H1 (cell line): Measurements from ENCODE around the gene ZBTB47. TPM values are rescaled to one million over a fixed set of nuclear protein-coding genes. Genes with fewer than 3 reads are reported as not detected.

Experiments
- CTCF ChIA-PET: fragments of 300-600 bp; sonication (Branson Sonifier 250); formaldehyde crosslinking; loops from one replicate; lab custom pipeline; 2021; ENCODE audit not compliant: partially characterized antibody; lab: Charles Lee
- POLR2A ChIA-PET: fragments of 300-600 bp; sonication (Branson Sonifier 250); formaldehyde crosslinking; loops from one replicate; lab custom pipeline; 2021; ENCODE audit warnings: inconsistent platforms; ENCODE audit not compliant: partially characterized antibody; lab: Charles Lee
- DNase-seq, 2 experiments: peaks; one replicate each; pipeline versions ENCODE4 v3.0.0 to v3.0.0-alpha.2; 2010 to 2022; ENCODE audit warnings: low spot score in 2 of 2, low read depth in 1 of 2, mixed read lengths in 1 of 2
- FAIRE-seq: peaks from 2 replicates; lab custom pipeline; 2011; peaks lifted over from hg19 to GRCh38; lab: Jason Lieb, UNC
- H2AFZ ChIP-seq: 2 replicates; pipeline ENCODE4 v1.8.1; 2012; ENCODE audit warnings: low read length, inconsistent platforms
- H2AK5ac ChIP-seq: 2 replicates; pipeline ENCODE4 v1.6.1; 2013; ENCODE audit warnings: low read depth, low read length
- H2BK120ac ChIP-seq: replicated peaks from 2 replicates; pipeline ENCODE3; 2013; ENCODE audit warnings: low read depth, low read length, inconsistent platforms
- H2BK12ac ChIP-seq: 2 replicates; pipeline ENCODE4 v1.6.1; 2013; ENCODE audit warnings: low read depth, low read length
- H2BK15ac ChIP-seq: 2 replicates; pipeline ENCODE4 v1.6.1; 2013; ENCODE audit warnings: low read length
- H2BK20ac ChIP-seq: 2 replicates; pipeline ENCODE4 v1.6.1; 2013; ENCODE audit warnings: low read length
- H2BK5ac ChIP-seq: 2 replicates; pipeline ENCODE4 v1.6.1; 2013; ENCODE audit warnings: low read depth, low read length
- H3K14ac ChIP-seq: 2 replicates; pipeline ENCODE4 v1.6.1; 2013; ENCODE audit warnings: inconsistent platforms; ENCODE audit not compliant: insufficient read length
- H3K18ac ChIP-seq: 2 replicates; pipeline ENCODE4 v1.6.1; 2013; ENCODE audit warnings: low read length; ENCODE audit errors: extremely low read depth
- H3K23ac ChIP-seq: 2 replicates; pipeline ENCODE4 v1.6.1; 2013; ENCODE audit warnings: inconsistent platforms; ENCODE audit not compliant: insufficient read length
- H3K23me2 ChIP-seq: 2 replicates; pipeline ENCODE4 v1.6.1; 2013; ENCODE audit warnings: low read depth, low read length
- H3K27ac ChIP-seq: 2 replicates; pipeline ENCODE4 v1.6.1; 2011; ENCODE audit warnings: low read depth, low read length, inconsistent platforms
- H3K27me3 ChIP-seq, 4 experiments: replicated peaks in 1 of 4; 1 replicate in 1 of 4; 2 replicates in 3 of 4; pipeline versions ENCODE4 v1.6.1 to v1.8.1; 2011 to 2013; ENCODE audit warnings: low read length in 3 of 4, mild to moderate bottlenecking in 3 of 4, inconsistent platforms in 2 of 4, mixed read lengths in 2 of 4, moderate library complexity in 1 of 4; ENCODE audit not compliant: control insufficient read depth in 3 of 4, insufficient read depth in 3 of 4; ENCODE audit errors: extremely low read depth in 1 of 4
- H3K36me3 ChIP-seq, 4 experiments: 2 replicates each; pipeline versions ENCODE4 v1.6.1 to v1.8.1; 2011 to 2013; ENCODE audit warnings: mild to moderate bottlenecking in 4 of 4, low read length in 3 of 4, moderate library complexity in 2 of 4, control low read depth in 1 of 4, inconsistent platforms in 1 of 4; ENCODE audit not compliant: insufficient read depth in 4 of 4, control insufficient read depth in 2 of 4
- H3K4ac ChIP-seq: replicated peaks from 2 replicates; pipeline ENCODE3; 2013; ENCODE audit warnings: low read length, low read depth, mixed read lengths, inconsistent platforms; ENCODE audit not compliant: insufficient read length
- H3K4me1 ChIP-seq, 4 experiments: replicated peaks in 1 of 4; 1 replicate in 1 of 4; 2 replicates in 3 of 4; pipeline versions ENCODE4 v1.6.1 to v1.8.1; 2011 to 2013; ENCODE audit warnings: low read length in 3 of 4, inconsistent platforms in 2 of 4, mixed read lengths in 1 of 4; ENCODE audit not compliant: insufficient read depth in 4 of 4, control insufficient read depth in 3 of 4
- H3K4me2 ChIP-seq, 2 experiments: 2 replicates each; pipeline versions ENCODE4 v1.6.1 to v1.8.1; 2011 to 2013; ENCODE audit warnings: low read depth in 2 of 2, low read length in 2 of 2, control low read depth in 1 of 2, inconsistent platforms in 1 of 2, mild to moderate bottlenecking in 1 of 2; ENCODE audit not compliant: insufficient read depth in 1 of 2
- H3K4me3 ChIP-seq, 4 experiments: fragments of 200-600, 300-600 bp in 1 of 4; sonication (generic), shearing (Covaris generic), sonication (Bioruptor Twin) in 1 of 4; 2 replicates each; pipeline versions ENCODE4 v1.5.1 to v1.8.1; 2011 to 2016; ENCODE audit warnings: low read length in 4 of 4, low read depth in 3 of 4, control low read depth in 2 of 4, inconsistent platforms in 2 of 4, mild to moderate bottlenecking in 2 of 4, mixed read lengths in 1 of 4, moderate library complexity in 1 of 4; ENCODE audit not compliant: insufficient read depth in 2 of 4; ENCODE audit errors: extremely low read depth in 1 of 4
- H3K56ac ChIP-seq: replicated peaks from 2 replicates; pipeline ENCODE3; 2013; ENCODE audit warnings: low read depth, mild to moderate bottlenecking, mixed read lengths, low read length, inconsistent platforms; ENCODE audit not compliant: insufficient read length
- H3K79me1 ChIP-seq: 2 replicates; pipeline ENCODE4 v1.6.1; 2013; ENCODE audit warnings: low read depth, low read length, control low read depth
- H3K79me2 ChIP-seq, 2 experiments: 2 replicates each; pipeline versions ENCODE4 v1.6.1 to v1.8.1; 2012 to 2013; ENCODE audit warnings: low read length in 2 of 2, mild to moderate bottlenecking in 2 of 2, inconsistent platforms in 1 of 2; ENCODE audit not compliant: insufficient read depth in 2 of 2, control insufficient read depth in 1 of 2
- H3K9ac ChIP-seq, 4 experiments: replicated peaks in 1 of 4; 1 replicate in 1 of 4; 2 replicates in 3 of 4; pipeline versions ENCODE4 v1.6.1 to v1.8.1; 2011 to 2013; ENCODE audit warnings: low read depth in 3 of 4, low read length in 3 of 4, control low read depth in 2 of 4, mild to moderate bottlenecking in 2 of 4, moderate library complexity in 2 of 4, inconsistent platforms in 1 of 4; ENCODE audit errors: extremely low read depth in 1 of 4
- H3K9me3 ChIP-seq, 2 experiments: 2 replicates each; pipeline versions ENCODE4 v1.6.1 to v1.8.1; 2012 to 2013; ENCODE audit warnings: mild to moderate bottlenecking in 2 of 2, moderate library complexity in 2 of 2, control low read depth in 1 of 2, inconsistent platforms in 1 of 2, low read depth in 1 of 2, low read length in 1 of 2, mixed read lengths in 1 of 2; ENCODE audit not compliant: insufficient read depth in 2 of 2
- H4K20me1 ChIP-seq, 2 experiments: replicated peaks in 1 of 2; 2 replicates each; pipeline versions ENCODE3 to v1.8.1; 2011 to 2013; ENCODE audit warnings: inconsistent platforms in 2 of 2, low read length in 2 of 2, mild to moderate bottlenecking in 1 of 2; ENCODE audit not compliant: insufficient read depth in 2 of 2, control insufficient read depth in 1 of 2
- H4K5ac ChIP-seq: 2 replicates; pipeline ENCODE4 v1.6.1; 2013; ENCODE audit warnings: low read length, low read depth, mixed read lengths, inconsistent platforms; ENCODE audit not compliant: insufficient read length
- H4K8ac ChIP-seq: 2 replicates; pipeline ENCODE4 v1.8.0; 2013; ENCODE audit warnings: mild to moderate bottlenecking, moderate library complexity, low read length, inconsistent platforms; ENCODE audit not compliant: insufficient read depth; ENCODE audit errors: extremely low read depth
- H4K91ac ChIP-seq: replicated peaks from 2 replicates; pipeline ENCODE3; 2013; ENCODE audit warnings: low read length, mixed read lengths, inconsistent platforms; ENCODE audit not compliant: insufficient read length
- BRCA1 ChIP-seq: IDR thresholded peaks from 2 replicates; pipeline ENCODE4 v1.6.1; 2012; ENCODE audit warnings: low read depth, low read length, improper control_type of control experiment
- CTCF ChIP-seq, 3 experiments: IDR thresholded peaks; 1 replicate in 2 of 3; 2 replicates in 1 of 3; pipeline versions ENCODE4 v1.5.1 to v1.6.1; 2011; ENCODE audit warnings: low read length in 3 of 3, mild to moderate bottlenecking in 3 of 3, inconsistent platforms in 2 of 3, low read depth in 1 of 3, moderate library complexity in 1 of 3; ENCODE audit not compliant: insufficient read depth in 1 of 3; ENCODE audit errors: control extremely low read depth in 1 of 3
- RAD21 ChIP-seq, 2 experiments: IDR thresholded peaks in 1 of 2; conservative IDR thresholded peaks in 1 of 2; 2 replicates each; pipeline ENCODE4 v1.6.1; 2011; ENCODE audit warnings: low read depth in 2 of 2, low read length in 2 of 2, improper control_type of control experiment in 1 of 2, inconsistent platforms in 1 of 2, mild to moderate bottlenecking in 1 of 2, moderate library complexity in 1 of 2
- WGBS, 2 experiments: shearing (Covaris generic) in 1 of 2; methylation state at CpG; one replicate each; pipeline versions ENCODE4 v1.1.6 to v1.1.7; 2013 to 2015; ENCODE audit warnings: low lambda C conversion rate in 2 of 2, mixed read lengths in 2 of 2, inconsistent platforms in 1 of 2, low coverage in 1 of 2, missing lambda C conversion rate in 1 of 2; ENCODE audit not compliant: insufficient replicate concordance in 2 of 2, insufficient coverage in 1 of 2, insufficient read length in 1 of 2; ENCODE audit errors: extremely low coverage in 1 of 2, missing lambda C conversion rate in 1 of 2; 5-methylcytosine and 5-hydroxymethylcytosine counted together
- polyA plus RNA-seq, 7 experiments: library from polyadenylated mRNA; depleted of rRNA in 3 of 7; stranded (reverse) in 5 of 7; unstranded in 2 of 7; fragments of >200 nt in 5 of 7; fragments of 200-250 nt in 2 of 7; gene quantifications; 1 replicate in 5 of 7; 2 replicates in 1 of 7; 4 replicates in 1 of 7; pipeline versions ENCODE4 v1.2.1 to v1.2.3, GENCODE V29; 2011 to 2013; ENCODE audit warnings: missing spikeins in 2 of 7, mixed read lengths in 2 of 7
- total RNA-seq: library from RNA; stranded (reverse); fragmentation: NEBNext Ultra II Directional; extraction: Animal tissue kit (Norgen Biotek cat#: 25700); gene quantifications from 2 replicates; pipeline ENCODE4 v1.2.1, GENCODE V29; 2021

Gene ZBTB47
- total and polyA plus RNA-seq, 2 of the 8 experiments (the other 6 are each of a cell fraction or from before 2014, with no cell fraction given) = 2.8 to 4.1 TPM

DNA sequence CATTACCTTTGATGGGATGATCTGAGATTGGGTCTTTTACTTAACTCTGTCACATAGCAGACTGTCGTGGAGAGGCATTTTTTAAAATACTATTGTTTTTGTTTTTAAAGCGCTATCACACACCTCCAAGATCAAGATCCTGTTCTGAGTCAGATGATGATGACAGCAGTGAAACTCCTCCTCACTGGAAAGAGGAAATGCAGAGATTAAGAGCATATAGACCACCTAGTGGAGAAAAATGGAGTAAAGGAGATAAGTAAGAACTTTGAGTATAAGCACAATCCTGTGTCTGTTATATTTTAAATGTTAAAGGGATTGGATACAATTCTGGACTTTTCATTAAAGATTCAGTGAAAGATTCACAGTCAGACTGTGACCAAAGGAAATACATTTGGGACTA lies 18.4 kb upstream of the ZBTB47 start:
- Histone ChIP-seq H2BK20ac (no peak overlapping the region), H4K20me1 (peaks cover 2 to 4% of the 10 kb centered on the region in 2 experiments), H3K23ac (no peak overlapping the region), H4K8ac (no peak overlapping the region), H3K23me2 (no peaks in the 10 kb centered on the region), H2BK15ac (no peak overlapping the region), H2BK120ac (no peak overlapping the region), H3K27ac (no peak overlapping the region), H2AFZ (no peak overlapping the region), H3K79me1 (no peaks in the 10 kb centered on the region; the same call in 1 of the 2 replicates), H3K4me1 (peaks cover 0 to 12% (median 9%) of the 10 kb centered on the region in 4 experiments; a peak in 5 of 7 replicates), H2BK5ac (no peak overlapping the region), H3K56ac (no peak overlapping the region), H3K14ac (no peak overlapping the region), H4K91ac (no peak overlapping the region), H3K27me3 (no peaks in the 10 kb centered on the region), H3K18ac (no peak overlapping the region), H3K4me2 (no peak overlapping the region), H3K36me3 (peaks cover 40 to 94% (median 72%) of the 10 kb centered on the region in 4 experiments), H3K79me2 (0 out of 4 replicates have a peak, but pooled peaks cover 0 to 4% of the 10 kb centered on the region in 2 experiments), H3K4ac (no peak overlapping the region), H3K9me3 (no peaks in the 10 kb centered on the region), H3K9ac (no peak overlapping the region), H2BK12ac (no peak overlapping the region), H2AK5ac (no peak overlapping the region), H4K5ac (no peak overlapping the region), H3K4me3 (no peak overlapping the region)
- TF ChIP-seq CTCF (IDR thresholded peaks at IDR 0.05; ENCODE audit: control extremely low read depth in 1 of 3, insufficient read depth in 1 of 3, low read depth in 1 of 3, low read length in 3 of 3) = peak in 1 of 3 experiments; percentile 21; a peak in 1 of 4 replicates
- TF ChIP-seq BRCA1 = no peak
- TF ChIP-seq RAD21 (IDR thresholded peaks at IDR 0.05 in 1 of 2, conservative IDR thresholded peaks at IDR 0.05 in 1 of 2; ENCODE audit: low read depth in 2 of 2, low read length in 2 of 2) = peak in 1 of 2 experiments; percentile 3; a peak in 1 of 4 replicates
- no peak for FAIRE-seq
- POLR2A ChIA-PET = no interaction called here
- 95% methylated on average over 2 of the region's 2 CpGs; no CpG with 5 or more reads in 1 of the 2 experiments for WGBS, 2 experiments
- no peak for DNase-seq
- CTCF ChIA-PET = interaction anchor here (1.0 to 1.1 kb wide), 2 partner anchors 120 to 194 kb away, joined by 3 to 4 read pairs; no protein-coding TSS in a partner anchor
